Stomach (tissue), 9 donors: Measurements from ENCODE around the gene NCKAP5. TPM values are rescaled to one million over a fixed set of nuclear protein-coding genes. Genes with fewer than 3 reads are reported as not detected.

Source experiments
- DNase-seq, 2 donors: peaks; one replicate each; pipeline versions ENCODE4 v3.0.0 to v3.0.0-alpha.2; 2013 to 2019
- H3K27ac ChIP-seq, 5 donors: fragments of 200-600 bp in 4 of 5; sonication (generic) in 4 of 5; one replicate each; pipeline ENCODE4 v1.5.1; 2013 to 2019; ENCODE audit warnings: mild to moderate bottlenecking in 1 of 5, moderate library complexity in 1 of 5
- H3K27me3 ChIP-seq, 3 donors: fragments of 200-600 bp; sonication (generic); one replicate each; pipeline ENCODE4 v1.5.1; 2017 to 2019; ENCODE audit warnings: mixed run types in 1 of 3
- H3K36me3 ChIP-seq, 4 donors: fragments of 200-600 bp; sonication (generic); 1 replicate in 3 of 4; 2 replicates in 1 of 4; pipeline ENCODE4 v1.5.1; 2016 to 2019
- H3K4me1 ChIP-seq, 4 donors: fragments of 200-600 bp; sonication (generic); one replicate each; pipeline ENCODE4 v1.5.1; 2016 to 2019
- H3K4me3 ChIP-seq, 4 donors: fragments of 200-600 bp; sonication (generic) in 3 of 4; one replicate each; pipeline ENCODE4 v1.5.1; 2016 to 2019; ENCODE audit warnings: mild to moderate bottlenecking in 1 of 4
- H3K9me3 ChIP-seq, 4 donors: fragments of 200-600 bp; sonication (generic); one replicate each; pipeline ENCODE4 v1.5.1; 2016 to 2019
- EP300 ChIP-seq: sonication (generic); formaldehyde crosslinking; IDR thresholded peaks from one replicate; pipeline ENCODE4 v1.6.1; 2017; ENCODE audit warnings: antibody characterized with exemption
- POLR2A ChIP-seq, 4 donors: fragments of 450-650 bp; IDR thresholded peaks; one replicate each; pipeline ENCODE4 v1.6.1; 2016; ENCODE audit warnings: antibody characterized with exemption in 4 of 4, control low read depth in 2 of 4, mild to moderate bottlenecking in 1 of 4, moderate library complexity in 1 of 4
- POLR2AphosphoS5 ChIP-seq, 3 donors: sonication (generic); formaldehyde crosslinking; IDR thresholded peaks; one replicate each; pipeline ENCODE4 v1.6.1; 2016; ENCODE audit warnings: antibody characterized with exemption in 3 of 3
- WGBS, 5 donors: extraction: QIAGEN DNeasy Blood & Tissue Kit in 3 of 5; methylation state at CpG; one replicate each; pipeline versions ENCODE4 v1.1.5 to v1.1.7; 2013 to 2018; 5-methylcytosine and 5-hydroxymethylcytosine counted together
- intact Hi-C: fragments of 100-400 bp; cut with DNase I; formaldehyde crosslinking; loops from one replicate; pipeline ENCODE4 v1.15.1; 2023; ENCODE audit warnings: low total_unique reads
- polyA plus RNA-seq, 3 donors: library from polyadenylated mRNA; stranded (reverse); fragments of 200-250 nt; gene quantifications; one replicate each; pipeline ENCODE4 v1.2.3, GENCODE V29; 2013
- total RNA-seq, 5 donors: library from RNA; depleted of rRNA; stranded (reverse); fragments of >200 nt; gene quantifications; one replicate each; pipeline versions ENCODE4 v1.1.0 to v1.2.3, GENCODE V29; 2014 to 2016
- TF ChIP-seq, protein P1 (sequence below), 7 experiments: fragments of 450-650 bp in 4 of 7; fragments of 200-600 bp in 3 of 7; sonication (generic) in 3 of 7; IDR thresholded peaks; one replicate each; pipeline ENCODE4 v1.5.1; 2016 to 2019; ENCODE audit warnings: antibody characterized with exemption in 7 of 7, control low read depth in 2 of 7, mild to moderate bottlenecking in 1 of 7
- donor health status: healthy with polysubstance abuse.
- donor health status: Bipolar disorder and iron deficiency.
- donor health status: healthy.

The NCKAP5 gene
- total and polyA plus RNA-seq, 8 donors: 0.58 to 8.0 (median 1.6) TPM; not detected in 1

DNA sequence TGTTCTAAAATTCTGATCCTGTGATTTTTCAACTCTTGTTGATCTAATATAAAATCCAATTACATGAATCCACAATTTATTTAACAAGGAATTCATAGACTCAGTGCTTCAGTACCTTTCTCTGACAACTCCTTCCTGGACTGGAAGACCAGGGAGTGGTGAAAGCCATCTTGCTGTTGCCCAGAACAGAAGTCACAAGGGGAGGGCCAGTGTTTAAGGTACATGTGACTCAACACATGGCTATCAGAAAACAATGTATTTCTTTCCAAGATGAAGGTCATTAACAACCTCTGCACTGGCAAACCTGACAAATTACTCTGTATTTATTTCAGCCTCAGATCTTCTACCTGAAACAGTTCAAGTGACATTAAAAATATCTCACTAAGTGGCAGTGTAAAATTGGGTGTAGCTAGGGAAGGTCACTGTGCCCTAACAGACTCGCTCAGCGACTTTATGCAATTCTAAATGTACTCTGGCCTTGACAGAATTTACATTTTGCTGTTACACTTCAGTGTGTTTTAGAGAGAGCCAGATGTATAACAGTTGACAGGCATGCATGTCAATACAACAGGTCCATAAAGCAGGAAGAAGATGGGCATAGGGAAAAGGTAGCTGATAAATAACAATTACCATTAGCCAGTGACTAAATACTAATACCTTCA is 75.4 kb downstream of the NCKAP5 start:
- intact Hi-C loops: no loop called here
- 63 to 91% (median 79%) methylated on average over 2 of the region's 2 CpGs for WGBS, 5 donors
- peaks cover 0 to 19% (median 11%) of the 10 kb centered on the region in 4 donors for H3K4me1 ChIP-seq
- no peaks in the 10 kb centered on the region for H3K9me3 ChIP-seq
- peak in 1 of 2 donors; percentile 59 for DNase-seq
- no peak for TF ChIP-seq POLR2A (IDR thresholded peaks at IDR 0.05)
- no peak for TF ChIP-seq POLR2AphosphoS5 (IDR thresholded peaks at IDR 0.05)
- TF ChIP-seq EP300: no peak
- TF ChIP-seq, protein P1, sequence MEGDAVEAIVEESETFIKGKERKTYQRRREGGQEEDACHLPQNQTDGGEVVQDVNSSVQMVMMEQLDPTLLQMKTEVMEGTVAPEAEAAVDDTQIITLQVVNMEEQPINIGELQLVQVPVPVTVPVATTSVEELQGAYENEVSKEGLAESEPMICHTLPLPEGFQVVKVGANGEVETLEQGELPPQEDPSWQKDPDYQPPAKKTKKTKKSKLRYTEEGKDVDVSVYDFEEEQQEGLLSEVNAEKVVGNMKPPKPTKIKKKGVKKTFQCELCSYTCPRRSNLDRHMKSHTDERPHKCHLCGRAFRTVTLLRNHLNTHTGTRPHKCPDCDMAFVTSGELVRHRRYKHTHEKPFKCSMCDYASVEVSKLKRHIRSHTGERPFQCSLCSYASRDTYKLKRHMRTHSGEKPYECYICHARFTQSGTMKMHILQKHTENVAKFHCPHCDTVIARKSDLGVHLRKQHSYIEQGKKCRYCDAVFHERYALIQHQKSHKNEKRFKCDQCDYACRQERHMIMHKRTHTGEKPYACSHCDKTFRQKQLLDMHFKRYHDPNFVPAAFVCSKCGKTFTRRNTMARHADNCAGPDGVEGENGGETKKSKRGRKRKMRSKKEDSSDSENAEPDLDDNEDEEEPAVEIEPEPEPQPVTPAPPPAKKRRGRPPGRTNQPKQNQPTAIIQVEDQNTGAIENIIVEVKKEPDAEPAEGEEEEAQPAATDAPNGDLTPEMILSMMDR (IDR thresholded peaks at IDR 0.05): no peak
- H3K27me3 ChIP-seq: no peaks in the 10 kb centered on the region
- no peak overlapping the region for H3K4me3 ChIP-seq
- H3K36me3 ChIP-seq: no peaks in the 10 kb centered on the region
- peak overlapping the region in 1 of 5 donors; percentile 2 for H3K27ac ChIP-seq

DNA sequence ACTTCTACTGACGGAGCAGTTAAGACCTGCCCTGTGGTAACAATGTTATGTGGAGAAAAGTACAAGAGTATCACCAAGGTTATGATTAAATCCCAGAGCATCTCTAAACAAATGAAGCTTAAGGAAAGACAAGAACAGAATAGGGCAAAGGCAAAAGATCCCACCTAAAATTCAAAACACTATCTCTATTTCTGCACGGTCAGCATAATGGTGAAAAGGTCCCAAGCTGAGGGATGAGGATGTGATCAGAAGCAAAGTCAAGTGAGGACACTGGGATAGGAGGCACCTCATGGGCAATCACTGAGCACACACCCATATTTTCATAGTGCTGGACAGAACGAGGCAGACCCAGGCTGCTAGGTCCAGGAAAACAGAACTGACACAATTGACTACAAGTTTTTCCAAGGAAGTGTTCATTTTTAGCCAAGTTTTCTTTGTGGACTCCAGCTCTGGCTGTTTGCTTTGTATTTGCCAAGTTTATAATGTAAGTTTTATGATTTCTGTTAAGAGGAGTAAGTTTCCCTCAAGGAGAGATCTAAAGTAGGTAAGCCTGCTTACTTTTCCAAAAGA is 77.8 kb downstream of the NCKAP5 start:
- no peak for TF ChIP-seq EP300
- TF ChIP-seq POLR2AphosphoS5 (IDR thresholded peaks at IDR 0.05): no peak
- TF ChIP-seq, protein P1 (IDR thresholded peaks at IDR 0.05): no peak
- TF ChIP-seq POLR2A (IDR thresholded peaks at IDR 0.05): no peak
- no peak overlapping the region for H3K4me3 ChIP-seq
- H3K36me3 ChIP-seq: no peaks in the 10 kb centered on the region
- no peaks in the 10 kb centered on the region for H3K27me3 ChIP-seq
- WGBS, 5 donors: 61 to 71% (median 69%) methylated on average over 3 of the region's 3 CpGs
- H3K4me1 ChIP-seq: peaks cover 0 to 12% (median 5%) of the 10 kb centered on the region in 4 donors
- intact Hi-C loops: no loop called here
- peak overlapping the region in 1 of 5 donors; percentile 22 for H3K27ac ChIP-seq
- no peaks in the 10 kb centered on the region for H3K9me3 ChIP-seq
- no peak for DNase-seq

DNA sequence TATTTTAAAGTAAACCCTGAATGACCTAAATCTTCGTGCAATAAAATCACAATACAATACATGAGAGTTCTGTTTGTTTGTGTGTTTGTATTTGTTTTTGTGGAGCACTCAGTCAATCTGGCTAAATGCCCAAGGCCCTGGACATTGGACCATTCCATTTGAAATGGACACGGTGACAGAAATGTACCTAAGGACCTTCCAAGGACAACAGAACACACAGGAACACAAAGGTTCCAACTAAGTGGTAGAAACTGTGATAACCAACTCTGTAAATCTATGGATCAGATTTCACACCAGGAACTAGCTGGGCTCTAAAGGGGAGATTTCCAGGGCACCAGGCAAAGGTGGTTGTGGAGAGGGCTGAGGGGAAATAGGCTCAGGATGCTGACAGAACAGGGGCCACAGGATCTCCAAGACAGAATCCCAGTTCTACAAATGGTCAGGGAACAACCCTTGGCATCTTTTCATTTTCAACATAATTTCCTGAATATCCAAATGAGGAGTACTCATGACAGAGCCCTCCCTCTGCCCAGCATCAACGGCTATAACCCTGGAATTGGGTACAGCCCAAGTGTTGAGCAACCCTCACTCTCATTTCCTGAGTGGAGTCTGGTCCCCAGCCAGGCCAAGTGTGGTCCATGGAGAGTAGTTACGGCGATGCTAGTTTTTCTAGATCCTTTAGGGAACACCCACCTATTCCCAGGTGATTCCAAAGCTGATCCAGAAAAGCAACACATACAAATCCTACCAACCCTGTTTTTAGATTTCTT is 78.4 kb downstream of the NCKAP5 start:
- 49 to 64% (median 53%) methylated on average over 5 of the region's 5 CpGs for WGBS, 5 donors
- intact Hi-C loops: no loop called here
- Histone ChIP-seq H3K27me3 (no peaks in the 10 kb centered on the region), H3K4me3 (no peak overlapping the region), H3K36me3 (no peaks in the 10 kb centered on the region), H3K27ac (peak overlapping the region in 1 of 5 donors; percentile 22), H3K4me1 (peaks cover 0 to 12% (median 5%) of the 10 kb centered on the region in 4 donors), H3K9me3 (no peaks in the 10 kb centered on the region)
- DNase-seq: no peak
- TF ChIP-seq POLR2A (IDR thresholded peaks at IDR 0.05) (no peak), EP300 (no peak)
- TF ChIP-seq, protein P1 (IDR thresholded peaks at IDR 0.05): no peak

DNA sequence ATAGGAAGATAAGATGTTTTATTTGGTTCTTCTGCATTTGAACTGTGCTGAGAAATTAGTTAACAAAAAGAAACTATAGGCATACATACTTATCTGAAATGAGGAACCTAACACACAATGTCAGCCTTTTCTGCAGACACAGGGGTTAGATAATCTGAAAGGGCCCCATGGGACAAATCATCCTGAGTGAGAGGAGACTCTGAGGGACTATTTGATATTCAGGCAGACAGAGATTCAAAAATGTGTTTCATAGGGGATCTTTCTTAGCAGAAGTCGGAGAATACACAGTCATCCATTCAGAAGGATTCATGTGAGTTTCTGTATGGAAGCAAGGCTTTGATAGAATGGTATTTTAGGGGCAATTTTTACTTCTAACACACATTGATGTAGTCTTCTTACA is 79.1 kb downstream of the NCKAP5 start:
- Histone ChIP-seq H3K27me3 (no peaks in the 10 kb centered on the region), H3K9me3 (no peaks in the 10 kb centered on the region), H3K4me1 (peaks cover 0 to 12% (median 5%) of the 10 kb centered on the region in 4 donors), H3K36me3 (no peaks in the 10 kb centered on the region), H3K27ac (no peak overlapping the region), H3K4me3 (no peak overlapping the region)
- 73 to 94% (median 89%) methylated on average over 1 of the region's 1 CpG for WGBS, 5 donors
- intact Hi-C loops: no loop called here
- DNase-seq: no peak
- TF ChIP-seq EP300: no peak
- TF ChIP-seq POLR2A (IDR thresholded peaks at IDR 0.05): no peak
- TF ChIP-seq POLR2AphosphoS5 (IDR thresholded peaks at IDR 0.05): no peak
- TF ChIP-seq, protein P1 (IDR thresholded peaks at IDR 0.05): no peak
